Right lobe of liver (tissue), 6 donors: Measurements from ENCODE around the gene HSF4. TPM values are rescaled to one million over a fixed set of nuclear protein-coding genes. Genes with fewer than 3 reads are reported as not detected.
"Not testable (repeated sequence)": the region's sequence is repeated elsewhere in the genome, so short reads cannot be mapped to it uniquely, and the experiment has no call there.

Experiments
- ATAC-seq, 4 donors: fragments of 200-7000 bp; cut with Tn5 transposase; one replicate each; pipeline ENCODE4 v1.9.1; 2020; ENCODE audit warnings: mild to moderate bottlenecking in 4 of 4, moderate library complexity in 4 of 4
- DNase-seq, 3 donors: peaks; one replicate each; pipeline ENCODE4 v3.0.0-alpha.2; 2020
- H3K27ac ChIP-seq, 3 donors: fragments of 200-600 bp; one replicate each; pipeline ENCODE4 v1.8.0; 2022
- H3K27me3 ChIP-seq, 2 donors: fragments of 200-600 bp; one replicate each; pipeline ENCODE4 v1.8.0; 2022
- H3K36me3 ChIP-seq, 4 donors: fragments of 200-600 bp; sonication (generic) in 1 of 4; one replicate each; pipeline versions ENCODE4 v1.5.1 to v1.8.0; 2017 to 2022; ENCODE audit warnings: control low read depth in 1 of 4
- H3K4me1 ChIP-seq, 4 donors: fragments of 200-600 bp; sonication (generic) in 1 of 4; one replicate each; pipeline versions ENCODE4 v1.5.1 to v1.8.0; 2017 to 2022; ENCODE audit warnings: control low read depth in 1 of 4
- H3K4me3 ChIP-seq, 3 donors: fragments of 200-600 bp; one replicate each; pipeline ENCODE4 v1.8.0; 2022
- H3K9me3 ChIP-seq, 4 donors: fragments of 200-600 bp; sonication (generic) in 1 of 4; one replicate each; pipeline versions ENCODE4 v1.5.1 to v1.8.0; 2017 to 2022; ENCODE audit warnings: control low read depth in 1 of 4
- CTCF ChIP-seq, 4 donors: fragments of 200-600 bp in 3 of 4; fragments of 450-650 bp in 1 of 4; IDR thresholded peaks; one replicate each; pipeline versions ENCODE4 v1.5.1 to v1.8.0; 2016 to 2022; ENCODE audit warnings: antibody characterized with exemption in 4 of 4, mild to moderate bottlenecking in 2 of 4
- POLR2A ChIP-seq: fragments of 450-650 bp; IDR thresholded peaks from one replicate; pipeline ENCODE4 v1.6.1; 2017; ENCODE audit warnings: antibody characterized with exemption, mild to moderate bottlenecking
- WGBS: methylation state at CpG from one replicate; pipeline ENCODE4 v1.1.6; 2018; ENCODE audit warnings: low coverage, low lambda C conversion rate; ENCODE audit not compliant: insufficient coverage; ENCODE audit errors: missing lambda C conversion rate; 5-methylcytosine and 5-hydroxymethylcytosine counted together
- intact Hi-C, 2 donors: fragments of 100-400 bp; cut with DNase I; formaldehyde crosslinking; loops; one replicate each; pipeline versions ENCODE4 v1.11.2 to v1.14.1; 2022
- total RNA-seq, 6 experiments: library from RNA; depleted of rRNA in 2 of 6; stranded (reverse); fragments of >200 nt in 2 of 6; fragmentation: NEBNext Ultra II Directional in 3 of 6; extraction: Animal tissue kit (Norgen Biotek cat#: 25700) in 3 of 6; gene quantifications; one replicate each; pipeline versions ENCODE4 v1.1.0 to v1.2.4, GENCODE V29; 2016 to 2023
- donor health status: DM: no; HTN: yes; CAD: no.
- donor health status: DM: no; HTN: no; CAD: no.
- donor health status: DM: no; HTN: no; CAD: no.
- donor health status: DM: no; HTN: yes; CAD: no.
- donor health status: DM: no; HTN: yes; CAD: no.

The HSF4 gene
- total RNA-seq, 6 experiments from 2014 or later, result 10.4 to 44.1 (median 30.1) TPM

GRCh38 chr16:67117716-67118115 lies 46.8 kb upstream of the HSF4 start:
- DNase-seq, result no peak
- ATAC-seq, result no peak
- peak overlapping the region in 1 of 3 donors; percentile 82 for H3K27ac ChIP-seq
- H3K36me3 ChIP-seq, result peaks cover 4 to 37% (median 17%) of the 10 kb centered on the region in 4 donors
- no peak overlapping the region for H3K4me3 ChIP-seq
- no peak for TF ChIP-seq CTCF (IDR thresholded peaks at IDR 0.05)
- TF ChIP-seq POLR2A, result no peak
- H3K9me3 ChIP-seq, result no peaks in the 10 kb centered on the region
- intact Hi-C loops, result no loop called here
- 73% methylated on average over 6 of the region's 9 CpGs for WGBS
- H3K4me1 ChIP-seq, result peaks cover 0 to 46% (median 12%) of the 10 kb centered on the region in 4 donors
- H3K27me3 ChIP-seq, result no peaks in the 10 kb centered on the region

DNA sequence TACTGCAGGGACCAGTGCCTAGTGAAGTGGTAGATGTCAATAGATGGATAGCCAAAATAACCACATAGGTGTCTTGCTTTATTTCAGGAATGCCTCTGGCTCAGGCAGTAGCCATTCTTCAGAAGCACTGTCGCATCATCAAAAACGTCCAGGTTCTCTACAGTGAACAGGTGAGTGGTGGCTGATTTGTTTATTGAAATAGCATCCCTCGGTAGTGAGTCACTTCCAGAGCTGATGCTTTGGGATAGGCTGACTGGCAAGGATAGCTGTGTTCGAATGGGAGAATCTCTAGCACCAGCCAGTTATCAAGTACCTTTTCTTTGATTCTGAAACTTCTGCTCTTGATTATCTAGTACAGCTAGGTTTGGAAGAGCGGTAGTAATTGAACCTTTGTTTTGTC lies 44.5 kb upstream of the HSF4 start:
- Histone ChIP-seq H3K9me3 (no peaks in the 10 kb centered on the region), H3K4me3 (no peak overlapping the region), H3K36me3 (peaks cover 7 to 54% (median 30%) of the 10 kb centered on the region in 4 donors), H3K4me1 (peaks cover 0 to 34% (median 12%) of the 10 kb centered on the region in 4 donors), H3K27me3 (no peaks in the 10 kb centered on the region), H3K27ac (no peak overlapping the region)
- no peak for ATAC-seq
- intact Hi-C loops, result no loop called here
- 63% methylated on average over 4 of the region's 5 CpGs for WGBS
- DNase-seq, result no peak
- TF ChIP-seq POLR2A (no peak), CTCF (IDR thresholded peaks at IDR 0.05) (no peak)

DNA sequence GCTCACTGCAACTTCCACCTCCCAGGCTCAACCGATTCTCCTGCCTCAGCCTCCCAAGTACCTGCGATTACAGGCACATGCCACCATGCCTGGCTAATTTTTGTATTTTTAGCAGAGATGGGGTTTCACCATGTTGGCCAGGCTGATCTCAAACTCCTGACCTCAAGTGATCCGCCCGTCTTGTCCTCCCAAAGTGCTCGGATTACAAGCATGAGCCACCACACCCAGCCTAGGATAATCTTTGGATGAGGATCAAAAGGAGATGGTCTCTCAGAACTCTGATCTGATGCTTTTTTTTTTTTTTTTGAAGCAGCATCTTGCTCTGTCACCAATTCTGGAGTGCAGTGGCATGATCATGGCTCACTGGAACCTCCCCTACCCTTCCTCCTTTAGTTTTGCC lies 41.7 kb upstream of the HSF4 start:
- H3K4me1 ChIP-seq, H3K4me3 ChIP-seq, H3K27ac ChIP-seq, H3K27me3 ChIP-seq, DNase-seq, H3K9me3 ChIP-seq, intact Hi-C loops, ATAC-seq: not testable (repeated sequence)
- H3K36me3 ChIP-seq, result peaks cover 7 to 73% (median 38%) of the 10 kb centered on the region in 4 donors
- 100% methylated on average over 3 of the region's 5 CpGs for WGBS

GRCh38 chr16:67128417-67128816 lies 36.1 kb upstream of the HSF4 start:
- no peaks in the 10 kb centered on the region for H3K27me3 ChIP-seq
- no peak for ATAC-seq
- DNase-seq, result no peak
- no peak overlapping the region for H3K27ac ChIP-seq
- H3K36me3 ChIP-seq, result peaks cover 0 to 90% (median 41%) of the 10 kb centered on the region in 4 donors
- no peak for TF ChIP-seq CTCF (IDR thresholded peaks at IDR 0.05)
- TF ChIP-seq POLR2A, result no peak
- intact Hi-C loops, result no loop called here
- H3K4me1 ChIP-seq, result peaks cover 0 to 9% (median 3%) of the 10 kb centered on the region in 4 donors
- no peaks in the 10 kb centered on the region for H3K9me3 ChIP-seq
- no peak overlapping the region for H3K4me3 ChIP-seq

GRCh38 chr16:67128887-67129286 lies 35.7 kb upstream of the HSF4 start:
- intact Hi-C loops, result no loop called here
- no peak overlapping the region for H3K27ac ChIP-seq
- ATAC-seq, result no peak
- peaks cover 0 to 5% (median under 1%) of the 10 kb centered on the region in 4 donors for H3K4me1 ChIP-seq
- TF ChIP-seq CTCF (IDR thresholded peaks at IDR 0.05), result no peak
- no peak for TF ChIP-seq POLR2A
- no peaks in the 10 kb centered on the region for H3K27me3 ChIP-seq
- WGBS, result 100% methylated on average over 2 of the region's 3 CpGs
- DNase-seq, result no peak
- no peaks in the 10 kb centered on the region for H3K9me3 ChIP-seq
- H3K36me3 ChIP-seq, result peaks cover 0 to 90% (median 41%) of the 10 kb centered on the region in 4 donors
- no peak overlapping the region for H3K4me3 ChIP-seq
